Measurements from ENCODE around the gene MICU1. TPM values are rescaled to one million over a fixed set of nuclear protein-coding genes. Genes with fewer than 3 reads are reported as not detected.

MICU1 gene
- total RNA-seq, 3 donors from 2014 or later: 27.2 to 44.3 (median 33.9) TPM

GRCh38 chr10:72487116-72487515 lies 138.8 kb downstream of the MICU1 start:
- Histone ChIP-seq H3K27ac (no peak overlapping the region), H3K9me3 (no peaks in the 10 kb centered on the region), H3K36me3 (no peaks in the 10 kb centered on the region), H3K4me3 (no peak overlapping the region), H3K4me1 (no peaks in the 10 kb centered on the region), H3K27me3 (no peaks in the 10 kb centered on the region)
- no peak for DNase-seq (ENCODE audit: low spot score in 2 of 2)
- TF ChIP-seq POLR2AphosphoS5 (IDR thresholded peaks at IDR 0.05) (no peak), POLR2A (IDR thresholded peaks at IDR 0.05) (no peak), CTCF (IDR thresholded peaks at IDR 0.05) (no peak)
- intact Hi-C loops (cut with DNase I; ENCODE audit: low total_unique reads): no loop called here

- no peak overlapping the region for H3K27ac ChIP-seq
- H3K4me3 ChIP-seq: no peak overlapping the region
- no peaks in the 10 kb centered on the region for H3K4me1 ChIP-seq
- intact Hi-C loops (cut with DNase I; ENCODE audit: low total_unique reads): no loop called here
- H3K27me3 ChIP-seq: no peaks in the 10 kb centered on the region
- no peak for DNase-seq (ENCODE audit: low spot score in 2 of 2)
- no peaks in the 10 kb centered on the region for H3K9me3 ChIP-seq
- TF ChIP-seq POLR2AphosphoS5 (IDR thresholded peaks at IDR 0.05) (no peak), POLR2A (IDR thresholded peaks at IDR 0.05) (no peak), CTCF (IDR thresholded peaks at IDR 0.05) (no peak)
- H3K36me3 ChIP-seq: no peaks in the 10 kb centered on the region
Measured at GRCh38 chr10:72485701-72486100, 140.2 kb downstream of the MICU1 start.

- H3K9me3 ChIP-seq: no peaks in the 10 kb centered on the region
- intact Hi-C loops (cut with DNase I; ENCODE audit: low total_unique reads): no loop called here
- H3K36me3 ChIP-seq: no peaks in the 10 kb centered on the region
- no peak overlapping the region for H3K27ac ChIP-seq
- no peak overlapping the region for H3K4me3 ChIP-seq
- no peaks in the 10 kb centered on the region for H3K4me1 ChIP-seq
- H3K27me3 ChIP-seq: no peaks in the 10 kb centered on the region
- no peak for TF ChIP-seq POLR2A (IDR thresholded peaks at IDR 0.05)
- TF ChIP-seq CTCF (IDR thresholded peaks at IDR 0.05): no peak
- TF ChIP-seq POLR2AphosphoS5 (IDR thresholded peaks at IDR 0.05): no peak
- DNase-seq (ENCODE audit: low spot score in 2 of 2): no peak
Measured at GRCh38 chr10:72484521-72484920, 141.4 kb downstream of the MICU1 start.

- intact Hi-C loops (cut with DNase I; ENCODE audit: low total_unique reads): no loop called here
- no peak overlapping the region for H3K27ac ChIP-seq
- no peaks in the 10 kb centered on the region for H3K4me1 ChIP-seq
- no peaks in the 10 kb centered on the region for H3K27me3 ChIP-seq
- H3K36me3 ChIP-seq: no peaks in the 10 kb centered on the region
- H3K9me3 ChIP-seq: no peaks in the 10 kb centered on the region
- H3K4me3 ChIP-seq: no peak overlapping the region
- DNase-seq (ENCODE audit: low spot score in 2 of 2): no peak
- TF ChIP-seq POLR2A (IDR thresholded peaks at IDR 0.05) (no peak), CTCF (IDR thresholded peaks at IDR 0.05) (no peak), POLR2AphosphoS5 (IDR thresholded peaks at IDR 0.05) (no peak)
Measured at GRCh38 chr10:72483471-72483870, 142.4 kb downstream of the MICU1 start.

- intact Hi-C loops (cut with DNase I; ENCODE audit: low total_unique reads): no loop called here
Measured at GRCh38 chr10:72480861-72481260, 145.0 kb downstream of the MICU1 start.

More at GRCh38 chr10:72480861-72481260, 145.0 kb downstream of the MICU1 start:
- H3K9me3 ChIP-seq: no peaks in the 10 kb centered on the region
- H3K27ac ChIP-seq: no peak overlapping the region
- no peaks in the 10 kb centered on the region for H3K4me1 ChIP-seq
- no peaks in the 10 kb centered on the region for H3K27me3 ChIP-seq
- no peak for DNase-seq (ENCODE audit: low spot score in 2 of 2)
- no peak for TF ChIP-seq CTCF (IDR thresholded peaks at IDR 0.05)
- TF ChIP-seq POLR2AphosphoS5 (IDR thresholded peaks at IDR 0.05): no peak
- no peak for TF ChIP-seq POLR2A (IDR thresholded peaks at IDR 0.05)
- no peaks in the 10 kb centered on the region for H3K36me3 ChIP-seq
- no peak overlapping the region for H3K4me3 ChIP-seq
